OCI-M2 (cell line): ENCODE results near the gene INTS11.

Experiments
- DNase-seq: peaks from one replicate; lab custom pipeline; 2025; ENCODE audit not compliant: unreplicated experiment; lab: John Stamatoyannopoulos, UW

INTS11 gene

DNA sequence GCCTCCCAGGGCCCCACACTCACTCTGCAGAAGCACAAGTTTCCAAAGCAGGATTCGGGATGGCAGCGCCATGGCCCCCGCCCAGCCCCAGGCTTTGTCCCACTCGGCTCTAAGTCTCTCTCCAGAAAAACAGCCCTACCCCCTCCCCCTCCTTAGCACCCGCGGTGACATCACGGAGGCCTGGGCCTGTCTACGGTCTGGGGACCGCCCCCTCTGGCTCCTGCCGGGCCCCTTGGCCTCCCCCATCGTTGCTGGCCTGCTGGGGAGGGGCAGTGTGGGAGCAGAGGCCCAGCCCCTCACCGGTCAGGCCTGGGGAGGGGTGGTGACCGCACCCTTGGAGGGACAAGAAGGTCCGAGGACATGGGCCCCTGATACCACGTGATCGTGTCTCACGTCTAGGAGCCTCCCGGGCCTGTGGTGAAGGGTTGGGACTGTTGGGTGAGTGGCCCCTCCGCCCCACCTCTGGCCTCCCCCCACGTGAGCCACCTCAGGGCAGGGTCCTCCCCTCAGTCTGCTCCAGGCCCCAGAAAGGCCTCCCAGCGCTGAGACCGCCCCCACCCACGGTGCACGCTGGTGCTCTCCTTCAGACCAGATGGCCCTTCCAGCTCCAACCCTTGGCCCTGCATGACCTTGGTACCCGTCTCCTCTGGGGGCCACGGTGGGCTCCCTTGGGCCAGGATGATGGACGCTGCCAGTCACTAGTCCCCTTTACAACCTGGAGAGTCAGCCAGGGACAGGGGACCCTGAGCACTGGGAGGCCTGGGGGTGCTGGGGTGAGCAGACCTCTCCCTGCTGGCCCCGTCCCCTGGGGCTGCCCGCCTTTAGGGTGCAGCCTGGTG is 34.2 kb upstream of the INTS11 start, which contains the start of gene MXRA8:
Gene MXRA8 (minus strand): TSS at position 123 of the 839 bp plus-strand sequence. CDS start 51 bp downstream, at position 72.
- no peak for DNase-seq

DNA sequence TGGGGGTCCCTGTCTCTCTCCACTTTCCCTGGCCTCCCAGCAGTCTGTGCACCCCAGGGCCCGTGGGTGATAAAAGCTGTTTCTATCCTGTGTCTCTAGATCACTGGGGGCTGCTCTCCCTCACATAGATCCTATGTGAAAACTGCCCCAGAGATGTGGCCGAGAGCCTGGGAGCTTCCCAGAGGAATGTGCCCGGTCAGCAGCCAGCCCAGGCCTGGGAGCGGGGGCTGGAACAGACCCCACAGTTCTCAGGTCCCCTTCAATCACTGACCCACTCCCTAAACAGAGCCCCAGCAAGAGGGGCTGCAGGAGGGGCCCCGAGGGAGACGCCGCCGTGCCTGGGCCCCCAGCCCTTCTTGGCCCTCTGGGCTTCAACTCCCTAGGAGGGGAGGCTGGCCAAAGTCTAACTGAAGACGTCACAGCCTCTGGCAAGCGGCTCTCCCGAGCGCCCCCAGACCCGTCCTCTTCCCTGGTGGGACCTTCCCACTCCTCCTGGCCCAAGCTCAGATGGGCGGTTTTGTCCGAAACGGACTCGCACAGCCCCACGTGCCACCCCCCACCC is 33.5 kb upstream of the INTS11 start:
- DNase-seq: no peak

- no peak for DNase-seq
Measured at GRCh38 chr1:1356796-1357401, 32.4 kb upstream of the INTS11 start.

- no peak for DNase-seq
Measured at GRCh38 chr1:1356166-1356795, 31.8 kb upstream of the INTS11 start.

- no peak for DNase-seq
Measured at GRCh38 chr1:1355416-1355815, 31.0 kb upstream of the INTS11 start.

DNA sequence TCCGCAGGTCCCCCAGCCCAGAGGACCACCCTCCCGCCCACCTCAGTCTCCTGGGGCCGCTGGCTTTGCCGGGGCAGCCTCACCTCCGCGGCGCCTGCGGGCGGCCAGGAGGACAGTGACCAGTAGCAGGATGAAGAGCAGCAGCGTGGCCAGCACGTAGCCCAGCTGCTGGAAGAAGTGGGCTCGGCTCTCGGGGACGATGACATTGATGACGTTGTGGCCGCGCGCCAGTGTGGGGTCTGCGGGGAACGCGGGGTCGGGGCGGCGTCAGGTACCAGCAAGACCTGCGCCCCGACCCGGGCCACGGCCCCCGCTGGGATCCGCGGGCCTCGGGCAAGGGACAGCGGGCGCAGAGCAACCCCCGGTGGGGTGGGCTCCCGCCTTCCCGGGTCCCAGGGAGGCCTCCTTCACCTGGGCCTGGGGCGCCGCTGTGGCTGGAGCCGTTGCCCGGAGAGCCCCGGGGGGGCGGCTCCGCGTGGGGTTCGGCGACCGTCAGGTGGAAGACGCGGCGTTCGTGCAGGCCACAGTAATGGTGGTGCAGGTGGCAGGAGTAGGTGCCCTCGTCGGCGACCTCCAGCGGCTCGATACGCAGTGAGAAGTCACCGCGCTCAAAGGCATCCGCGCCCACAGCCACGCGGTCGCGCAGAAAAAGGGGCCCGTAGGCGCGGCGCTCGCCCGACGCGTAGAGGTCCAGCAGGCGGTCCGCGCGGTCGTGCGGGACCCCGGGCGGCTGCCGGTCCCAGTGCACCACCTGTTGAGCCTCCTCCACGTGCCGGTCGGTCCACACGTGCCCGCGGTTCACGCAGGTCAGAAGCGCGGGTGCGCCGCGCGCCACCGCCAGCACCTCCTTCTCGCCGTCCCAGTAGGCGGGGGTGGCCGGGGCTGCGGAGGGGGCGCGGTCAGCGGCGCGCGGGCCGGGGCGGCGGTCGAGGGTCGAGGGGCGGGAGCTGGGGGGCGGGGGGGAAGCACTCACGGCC is 30.1 kb upstream of the INTS11 start:
- DNase-seq: no peak

GRCh38 chr1:1353389-1354151 is 29.1 kb upstream of the INTS11 start:
- no peak for DNase-seq

- no peak for DNase-seq
Measured at GRCh38 chr1:1352786-1353388, 28.4 kb upstream of the INTS11 start.

GRCh38 chr1:1351511-1352427 is 27.3 kb upstream of the INTS11 start:
- DNase-seq: no peak

DNA sequence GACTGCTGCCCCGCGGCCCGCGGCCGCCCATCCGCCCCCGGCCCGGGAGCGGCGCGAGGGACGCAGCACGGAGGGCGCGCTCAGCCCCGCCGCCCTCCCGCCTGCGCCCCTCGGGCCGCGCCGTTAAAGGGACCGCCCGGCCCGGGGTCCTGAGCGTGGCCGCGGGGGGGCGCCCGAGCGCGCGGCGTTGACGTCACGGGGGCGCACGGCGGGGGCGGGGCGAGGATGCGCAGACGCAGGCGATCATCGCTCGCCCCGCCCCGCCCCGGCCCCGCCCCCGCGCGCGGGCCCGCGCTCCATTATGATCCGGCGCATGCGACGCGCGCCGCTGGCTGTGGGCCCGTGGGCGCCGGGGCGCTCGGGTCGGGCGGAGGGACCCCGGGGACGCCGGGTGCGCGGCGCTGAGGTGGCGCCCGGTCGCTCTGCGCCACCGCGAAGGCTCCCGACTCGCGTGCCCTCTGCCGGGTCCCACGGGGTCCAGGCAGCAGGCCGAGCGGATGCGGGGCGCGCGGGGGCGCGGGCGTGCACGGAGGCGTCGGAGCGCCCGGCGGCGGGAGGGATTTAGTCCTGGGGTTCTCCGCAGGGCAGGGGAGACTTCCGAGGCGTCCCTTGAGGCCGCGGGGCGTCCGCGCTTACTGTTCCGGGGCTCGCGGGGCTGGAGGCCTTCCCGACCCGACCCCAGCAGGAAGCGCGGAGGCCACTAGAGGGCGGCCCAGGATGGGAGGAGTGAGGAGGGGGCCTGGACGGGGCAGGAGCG is 25.0 kb upstream of the INTS11 start, which contains the start of gene DVL1:
Gene DVL1 (minus strand): TSS at position 163 of the 757 bp plus-strand sequence. CDS start 353 bp downstream, outside the sequence.
- DNase-seq: no peak

DNA sequence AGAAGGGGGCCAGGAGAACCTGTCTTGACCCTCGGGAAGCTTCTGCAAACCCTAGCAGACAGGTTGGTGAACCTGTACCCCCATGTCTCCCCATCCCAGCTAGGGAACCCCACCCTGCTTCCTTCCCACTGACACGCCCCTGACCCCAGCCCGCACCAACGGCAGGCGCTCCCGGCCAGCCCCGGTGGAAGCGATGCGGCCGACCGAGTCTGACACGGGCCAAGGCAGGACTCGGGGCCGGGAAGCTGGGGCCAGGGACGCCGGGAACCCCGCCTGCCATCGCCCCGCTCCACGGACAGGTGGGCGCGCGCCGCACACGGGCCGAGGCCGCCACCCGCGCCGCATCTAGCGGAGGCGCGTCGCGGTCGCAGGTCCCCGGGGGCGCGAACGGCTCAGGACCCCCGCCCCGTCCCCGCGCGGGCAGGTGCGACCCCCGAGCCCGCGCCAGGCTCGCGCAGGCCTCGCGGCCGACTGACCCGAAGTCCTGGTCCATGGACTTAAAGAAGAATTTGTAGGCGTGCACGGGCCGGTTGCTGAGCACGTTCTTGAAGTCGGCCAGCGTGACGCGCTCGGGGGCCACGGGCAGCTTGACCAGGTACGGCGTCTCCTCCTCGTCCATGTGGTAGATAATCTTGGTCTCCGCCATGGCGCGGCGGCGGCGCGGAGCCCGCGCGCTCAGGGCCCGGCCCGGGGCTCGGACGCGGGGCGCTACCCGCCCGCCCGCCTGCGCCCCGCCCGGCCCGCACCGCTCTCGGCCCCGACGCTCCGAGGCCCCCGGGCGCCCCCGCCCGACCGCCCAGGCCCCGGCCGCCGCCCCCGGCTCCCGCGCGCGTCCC is 24.2 kb upstream of the INTS11 start:
- DNase-seq: no peak

GRCh38 chr1:1347663-1348419 is 23.4 kb upstream of the INTS11 start:
- no peak for DNase-seq

- no peak for DNase-seq
Measured at GRCh38 chr1:1347026-1347595, 22.7 kb upstream of the INTS11 start.

- no peak for DNase-seq
Measured at GRCh38 chr1:1346501-1346890, 22.0 kb upstream of the INTS11 start.

DNA sequence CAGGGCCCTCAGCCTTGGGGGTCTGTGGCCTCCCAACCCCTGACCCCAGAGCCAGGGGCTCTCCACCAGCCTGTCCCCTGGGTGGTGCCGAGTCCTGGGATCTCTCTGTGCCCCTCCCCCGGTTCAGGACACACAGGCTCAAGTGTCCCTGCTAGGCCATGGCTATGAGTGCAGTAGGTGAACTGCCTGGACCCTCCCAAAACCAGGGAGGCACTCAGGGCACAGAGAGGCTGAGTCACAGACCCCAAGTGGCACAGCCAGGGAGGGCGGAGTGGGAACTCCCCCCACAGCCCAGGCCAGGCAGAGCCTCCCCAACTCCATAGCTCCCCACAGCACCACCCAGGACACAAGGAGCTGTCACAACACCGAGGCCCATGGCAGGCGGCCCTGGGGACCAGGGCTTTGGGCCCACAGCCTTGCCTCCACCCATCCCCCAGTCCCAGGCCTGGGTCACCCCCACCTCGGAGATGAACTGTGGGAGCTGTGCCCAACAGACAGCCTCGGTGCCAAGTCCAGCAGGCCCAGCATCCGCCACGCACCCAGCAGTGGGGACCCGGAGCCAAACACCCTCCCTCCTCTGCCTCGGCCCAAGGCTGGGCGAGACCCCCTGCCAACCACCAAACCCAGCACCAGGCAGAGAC is 21.5 kb upstream of the INTS11 start:
- DNase-seq: no peak
